Astrocyte (in vitro differentiated cells and primary cell): ENCODE results near the gene HS3ST3A1. TPM values are rescaled to one million over a fixed set of nuclear protein-coding genes. Genes with fewer than 3 reads are reported as not detected.

ENCODE experiments used
- DNase-seq: peaks from one replicate; pipeline ENCODE4 v3.0.0-alpha.2; 2010; ENCODE audit warnings: low read depth
- FAIRE-seq: peaks from 2 replicates; lab custom pipeline; 2011; peaks lifted over from hg19 to GRCh38; lab: Jason Lieb, UNC
- H2AFZ ChIP-seq: 2 replicates; pipeline ENCODE4 v1.6.0; 2012; ENCODE audit warnings: low read depth, low read length, inconsistent platforms
- H3K27ac ChIP-seq: 2 replicates; pipeline ENCODE4 v1.5.1; 2011; ENCODE audit warnings: low read depth, low read length, inconsistent platforms
- H3K27me3 ChIP-seq: 2 replicates; pipeline ENCODE4 v1.6.0; 2011; ENCODE audit warnings: low read length, inconsistent platforms; ENCODE audit not compliant: insufficient read depth
- H3K36me3 ChIP-seq: 2 replicates; pipeline ENCODE4 v1.5.1; 2011; ENCODE audit warnings: low read length, inconsistent platforms; ENCODE audit not compliant: insufficient read depth
- H3K4me1 ChIP-seq: 2 replicates; pipeline ENCODE4 v1.5.1; 2011; ENCODE audit warnings: low read length, inconsistent platforms; ENCODE audit not compliant: insufficient read depth
- H3K4me2 ChIP-seq: 2 replicates; pipeline ENCODE4 v1.6.0; 2012; ENCODE audit warnings: low read length, inconsistent platforms
- H3K4me3 ChIP-seq: 2 replicates; pipeline ENCODE4 v1.5.1; 2011; ENCODE audit warnings: low read depth, mild to moderate bottlenecking, low read length, inconsistent platforms; ENCODE audit not compliant: insufficient read depth
- H3K79me2 ChIP-seq: 2 replicates; pipeline ENCODE4 v1.6.0; 2012; ENCODE audit warnings: mild to moderate bottlenecking, low read length, inconsistent platforms; ENCODE audit not compliant: insufficient read depth
- H3K9ac ChIP-seq: 2 replicates; pipeline ENCODE4 v1.6.0; 2012; ENCODE audit warnings: mild to moderate bottlenecking, low read length, inconsistent platforms
- H3K9me3 ChIP-seq: 2 replicates; pipeline ENCODE4 v1.5.1; 2012; ENCODE audit warnings: low read depth, mild to moderate bottlenecking, low read length, inconsistent platforms; ENCODE audit not compliant: insufficient read depth
- H4K20me1 ChIP-seq: 2 replicates; pipeline ENCODE4 v1.6.0; 2012; ENCODE audit warnings: low read length, inconsistent platforms; ENCODE audit not compliant: insufficient read depth
- H3K27ac Mint-ChIP-seq: one replicate; pipeline ENCODE4 v1.8.0; 2021; ENCODE audit warnings: mild to moderate bottlenecking, mixed read lengths; ENCODE audit not compliant: unreplicated experiment
- H3K27me3 Mint-ChIP-seq: one replicate; pipeline ENCODE4 v1.8.0; 2021; ENCODE audit warnings: low read depth, mixed read lengths; ENCODE audit not compliant: unreplicated experiment
- H3K36me3 Mint-ChIP-seq: one replicate; pipeline ENCODE4 v1.8.0; 2021; ENCODE audit warnings: low read depth, mixed read lengths; ENCODE audit not compliant: unreplicated experiment
- H3K4me1 Mint-ChIP-seq: one replicate; pipeline ENCODE4 v1.8.0; 2021; ENCODE audit warnings: low read depth, mixed read lengths; ENCODE audit not compliant: unreplicated experiment
- H3K4me3 Mint-ChIP-seq: one replicate; pipeline ENCODE4 v1.8.0; 2021; ENCODE audit warnings: mild to moderate bottlenecking, moderate library complexity, mixed read lengths; ENCODE audit not compliant: unreplicated experiment
- H3K9me3 Mint-ChIP-seq: one replicate; pipeline ENCODE4 v1.8.0; 2021; ENCODE audit warnings: mild to moderate bottlenecking, mixed read lengths; ENCODE audit not compliant: unreplicated experiment
- EZH2 ChIP-seq: IDR thresholded peaks from 2 replicates; pipeline ENCODE4 v1.6.1; 2012; ENCODE audit warnings: mild to moderate bottlenecking, low read length, inconsistent platforms; ENCODE audit not compliant: insufficient read depth
- total RNA-seq: library from RNA; stranded (reverse); gene quantifications from 2 replicates; pipeline ENCODE4 v1.2.1, GENCODE V29; 2021
- TF ChIP-seq, protein P1 (sequence below): IDR thresholded peaks from 2 replicates; pipeline ENCODE4 v1.5.1; 2011; ENCODE audit warnings: low read depth, mild to moderate bottlenecking, inconsistent platforms, low read length, moderate library complexity; ENCODE audit not compliant: insufficient read depth

HS3ST3A1 gene
- total RNA-seq, 1 donor from 2014 or later, result 7.6 TPM

DNA sequence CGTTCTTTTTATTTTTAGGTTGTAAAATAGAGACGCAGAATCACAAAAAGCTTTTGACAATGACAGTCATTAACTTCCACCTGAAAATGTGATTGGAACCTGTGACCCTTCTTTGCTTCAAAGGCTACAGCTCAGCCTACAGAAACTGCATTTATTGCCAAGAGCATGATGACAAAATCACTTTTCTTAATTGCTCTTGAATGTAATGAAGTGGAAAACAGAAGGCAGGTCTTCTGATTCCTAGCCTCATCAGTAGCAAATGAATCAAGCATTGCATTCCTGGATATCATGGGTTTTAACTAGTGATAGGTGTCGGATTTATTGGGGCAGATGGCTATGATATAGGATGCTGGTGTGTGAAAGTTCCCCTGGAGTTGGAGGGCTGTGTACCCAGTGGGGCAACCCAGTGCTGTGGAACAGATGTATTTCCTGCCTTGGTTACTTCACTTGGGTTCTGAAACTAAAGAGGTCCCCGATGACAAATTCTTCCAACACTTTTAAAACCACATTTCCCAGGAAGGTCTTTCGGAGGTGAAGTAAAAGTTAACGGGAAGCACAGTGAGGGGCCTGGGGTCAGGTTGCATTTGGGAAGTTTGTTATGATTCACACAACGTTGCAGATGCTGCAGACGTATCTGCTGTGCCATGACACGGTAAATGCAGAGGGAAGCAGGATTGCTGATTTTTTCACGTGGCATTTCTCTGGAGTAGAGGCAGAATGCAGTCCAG is 127.5 kb downstream of the HS3ST3A1 start:
- H3K4me2 ChIP-seq, result no peak overlapping the region
- peaks cover 6% of the 10 kb centered on the region for H3K9me3 Mint-ChIP-seq
- DNase-seq (peak; percentile 40), FAIRE-seq (no peak)
- H3K9me3 ChIP-seq, result no peaks in the 10 kb centered on the region
- no peak overlapping the region for H3K4me3 Mint-ChIP-seq
- TF ChIP-seq EZH2, result no peak
- TF ChIP-seq, protein P1, sequence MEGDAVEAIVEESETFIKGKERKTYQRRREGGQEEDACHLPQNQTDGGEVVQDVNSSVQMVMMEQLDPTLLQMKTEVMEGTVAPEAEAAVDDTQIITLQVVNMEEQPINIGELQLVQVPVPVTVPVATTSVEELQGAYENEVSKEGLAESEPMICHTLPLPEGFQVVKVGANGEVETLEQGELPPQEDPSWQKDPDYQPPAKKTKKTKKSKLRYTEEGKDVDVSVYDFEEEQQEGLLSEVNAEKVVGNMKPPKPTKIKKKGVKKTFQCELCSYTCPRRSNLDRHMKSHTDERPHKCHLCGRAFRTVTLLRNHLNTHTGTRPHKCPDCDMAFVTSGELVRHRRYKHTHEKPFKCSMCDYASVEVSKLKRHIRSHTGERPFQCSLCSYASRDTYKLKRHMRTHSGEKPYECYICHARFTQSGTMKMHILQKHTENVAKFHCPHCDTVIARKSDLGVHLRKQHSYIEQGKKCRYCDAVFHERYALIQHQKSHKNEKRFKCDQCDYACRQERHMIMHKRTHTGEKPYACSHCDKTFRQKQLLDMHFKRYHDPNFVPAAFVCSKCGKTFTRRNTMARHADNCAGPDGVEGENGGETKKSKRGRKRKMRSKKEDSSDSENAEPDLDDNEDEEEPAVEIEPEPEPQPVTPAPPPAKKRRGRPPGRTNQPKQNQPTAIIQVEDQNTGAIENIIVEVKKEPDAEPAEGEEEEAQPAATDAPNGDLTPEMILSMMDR, result no peak
- no peaks in the 10 kb centered on the region for H3K36me3 Mint-ChIP-seq
- no peaks in the 10 kb centered on the region for H3K79me2 ChIP-seq
- H3K27me3 ChIP-seq, result no peaks in the 10 kb centered on the region
- H3K4me1 Mint-ChIP-seq, result peaks cover 19% of the 10 kb centered on the region
- H2AFZ ChIP-seq, result no peak overlapping the region
- peak overlapping the region; percentile 38 for H3K27ac Mint-ChIP-seq
- H4K20me1 ChIP-seq, result no peaks in the 10 kb centered on the region
- no peak overlapping the region for H3K27ac ChIP-seq
- H3K27me3 Mint-ChIP-seq, result peaks cover 2% of the 10 kb centered on the region
- peaks cover 9% of the 10 kb centered on the region for H3K4me1 ChIP-seq
- no peak overlapping the region for H3K9ac ChIP-seq
- no peaks in the 10 kb centered on the region for H3K36me3 ChIP-seq
- no peak overlapping the region for H3K4me3 ChIP-seq

- H3K79me2 ChIP-seq, result no peaks in the 10 kb centered on the region
- TF ChIP-seq, protein P1, result no peak
- no peak for TF ChIP-seq EZH2
- no peaks in the 10 kb centered on the region for H3K27me3 ChIP-seq
- H3K4me3 ChIP-seq, result no peak overlapping the region
- H4K20me1 ChIP-seq, result no peaks in the 10 kb centered on the region
- peaks cover 2% of the 10 kb centered on the region for H3K27me3 Mint-ChIP-seq
- H2AFZ ChIP-seq, result no peak overlapping the region
- no peak overlapping the region for H3K27ac Mint-ChIP-seq
- H3K4me1 ChIP-seq, result no peaks in the 10 kb centered on the region
- H3K36me3 ChIP-seq, result no peaks in the 10 kb centered on the region
- no peaks in the 10 kb centered on the region for H3K9me3 ChIP-seq
- no peak overlapping the region for H3K4me2 ChIP-seq
- H3K4me3 Mint-ChIP-seq, result no peak overlapping the region
- FAIRE-seq, result no peak
- no peaks in the 10 kb centered on the region for H3K36me3 Mint-ChIP-seq
- no peak overlapping the region for H3K27ac ChIP-seq
- peaks cover 3% of the 10 kb centered on the region for H3K9me3 Mint-ChIP-seq
- no peak overlapping the region for H3K9ac ChIP-seq
- DNase-seq, result no peak
- H3K4me1 Mint-ChIP-seq, result no peaks in the 10 kb centered on the region
Observed at GRCh38 chr17:13465678-13466077, 136.1 kb downstream of the HS3ST3A1 start.

GRCh38 chr17:13462673-13463124 is 139.0 kb downstream of the HS3ST3A1 start:
- Histone ChIP-seq H3K27ac (no peak overlapping the region), H4K20me1 (no peaks in the 10 kb centered on the region), H3K36me3 (no peaks in the 10 kb centered on the region), H3K9me3 (no peaks in the 10 kb centered on the region), H3K9ac (no peak overlapping the region), H2AFZ (no peak overlapping the region), H3K4me2 (no peak overlapping the region), H3K27me3 (no peaks in the 10 kb centered on the region), H3K4me3 (no peak overlapping the region), H3K4me1 (no peaks in the 10 kb centered on the region), H3K79me2 (no peaks in the 10 kb centered on the region)
- peaks cover 8% of the 10 kb centered on the region for H3K27me3 Mint-ChIP-seq
- no peak for TF ChIP-seq EZH2
- TF ChIP-seq, protein P1, result no peak
- H3K4me3 Mint-ChIP-seq, result no peak overlapping the region
- DNase-seq (no peak), FAIRE-seq (no peak)
- H3K36me3 Mint-ChIP-seq, result no peaks in the 10 kb centered on the region
- no peaks in the 10 kb centered on the region for H3K4me1 Mint-ChIP-seq
- no peak overlapping the region for H3K27ac Mint-ChIP-seq
- peaks cover 5% of the 10 kb centered on the region for H3K9me3 Mint-ChIP-seq
